ENCODE data around the gene PIP5KL1.

Gene PIP5KL1

GRCh38 chr9:127950513-127951289 lies 20.1 kb upstream of the PIP5KL1 start:
- in situ Hi-C loops (cut with MboI; ENCODE audit: low sequenced_read_pairs): no loop called here

DNA sequence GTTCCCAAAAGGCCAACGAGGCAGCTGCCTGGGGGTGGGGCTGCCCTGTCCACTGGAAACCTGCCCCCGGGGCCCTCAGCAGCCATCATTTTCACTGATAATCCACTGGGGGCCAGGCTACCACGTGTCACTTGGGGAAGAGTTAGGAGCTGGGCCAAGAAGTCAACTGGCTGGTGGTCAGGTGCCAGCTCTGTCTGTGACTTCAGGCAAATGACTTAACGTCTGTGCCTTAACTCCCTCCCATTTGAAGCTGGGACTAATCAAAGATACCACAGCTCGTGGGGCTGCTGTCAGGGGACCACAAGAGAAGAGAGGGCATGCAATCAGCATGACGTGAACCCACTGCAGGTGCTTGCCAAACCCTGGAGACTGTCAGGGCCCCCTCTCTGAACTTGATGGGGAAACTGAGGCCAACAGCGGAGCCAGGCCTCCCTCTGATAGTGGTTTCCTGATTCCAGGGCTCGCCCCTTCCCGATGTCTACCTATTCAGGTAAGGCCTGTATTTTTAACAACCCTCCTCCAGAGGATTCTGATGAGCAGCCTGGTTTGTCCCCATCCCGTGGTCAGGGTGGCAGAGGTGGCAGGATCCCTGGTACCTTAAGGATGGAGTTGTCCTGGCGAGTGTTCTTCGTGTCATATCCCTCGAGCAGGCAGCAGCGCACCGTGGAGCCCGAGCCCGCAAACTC lies 19.4 kb upstream of the PIP5KL1 start:
- in situ Hi-C loops (cut with MboI; ENCODE audit: low sequenced_read_pairs): loop anchor here (5.0 to 25.0 kb wide), 2 partner anchors 82 to 1013 kb away; no protein-coding TSS in a partner anchor

- in situ Hi-C loops (cut with MboI; ENCODE audit: low sequenced_read_pairs): loop anchor here (5.0 to 25.0 kb wide), 2 partner anchors 84 to 1011 kb away; no protein-coding TSS in a partner anchor
These were observed 17.5 kb upstream of the PIP5KL1 start for GRCh38 chr9:127947841-127948710.

GRCh38 chr9:127946728-127947127 lies 16.2 kb upstream of the PIP5KL1 start:
- in situ Hi-C loops (cut with MboI; ENCODE audit: low sequenced_read_pairs): loop anchor here (5.0 to 25.0 kb wide), 2 partner anchors 86 to 1009 kb away; no protein-coding TSS in a partner anchor

DNA sequence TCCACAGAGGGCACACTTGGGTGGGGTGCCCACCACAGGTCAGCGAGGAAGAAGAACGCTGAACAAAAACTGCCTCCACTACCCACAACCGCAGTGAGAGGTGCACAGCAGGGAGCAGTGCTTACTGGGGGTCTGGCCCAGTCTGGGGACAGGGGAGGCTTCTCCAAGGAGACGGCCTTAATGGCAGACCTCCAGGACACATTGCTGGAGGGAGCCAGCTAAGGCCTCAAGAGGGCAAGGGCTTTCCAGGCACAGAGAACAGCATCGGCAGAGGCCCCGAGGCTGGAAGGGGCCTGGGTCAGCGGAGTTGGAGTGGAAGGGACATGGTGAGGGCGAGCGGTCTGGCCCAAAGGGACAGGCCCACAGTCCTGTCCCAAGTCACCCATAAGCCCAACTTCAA lies 15.4 kb upstream of the PIP5KL1 start:
- in situ Hi-C loops (cut with MboI; ENCODE audit: low sequenced_read_pairs): loop anchor here (5.0 to 25.0 kb wide), 2 partner anchors 86 to 1009 kb away; no protein-coding TSS in a partner anchor

DNA sequence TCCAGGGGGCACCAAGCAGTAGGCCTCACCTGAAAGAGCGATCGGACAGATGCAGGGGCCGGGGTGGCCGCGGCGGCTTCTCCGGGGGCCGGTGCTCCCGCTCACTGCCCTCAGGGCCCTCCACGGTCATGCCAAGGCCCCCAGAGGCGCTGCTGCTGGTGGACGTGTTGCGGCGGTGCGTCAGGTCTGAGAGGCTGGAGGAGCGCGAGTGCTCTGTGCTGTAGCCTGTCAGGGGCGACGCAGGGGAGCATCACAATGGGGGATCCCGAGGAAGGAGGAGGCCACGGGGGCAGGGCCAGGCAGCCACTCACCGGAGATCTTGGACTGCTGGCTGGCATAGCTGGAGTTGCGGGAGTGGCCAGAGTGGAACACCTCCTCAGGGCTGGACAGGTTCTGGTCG lies 14.8 kb upstream of the PIP5KL1 start:
- in situ Hi-C loops (cut with MboI; ENCODE audit: low sequenced_read_pairs): loop anchor here (5.0 to 25.0 kb wide), 2 partner anchors 87 to 1008 kb away; no protein-coding TSS in a partner anchor

GRCh38 chr9:127944586-127945218 lies 14.1 kb upstream of the PIP5KL1 start:
- in situ Hi-C loops (cut with MboI; ENCODE audit: low sequenced_read_pairs): loop anchor here (5.0 to 25.0 kb wide), 2 partner anchors 88 to 1007 kb away; no protein-coding TSS in a partner anchor

DNA sequence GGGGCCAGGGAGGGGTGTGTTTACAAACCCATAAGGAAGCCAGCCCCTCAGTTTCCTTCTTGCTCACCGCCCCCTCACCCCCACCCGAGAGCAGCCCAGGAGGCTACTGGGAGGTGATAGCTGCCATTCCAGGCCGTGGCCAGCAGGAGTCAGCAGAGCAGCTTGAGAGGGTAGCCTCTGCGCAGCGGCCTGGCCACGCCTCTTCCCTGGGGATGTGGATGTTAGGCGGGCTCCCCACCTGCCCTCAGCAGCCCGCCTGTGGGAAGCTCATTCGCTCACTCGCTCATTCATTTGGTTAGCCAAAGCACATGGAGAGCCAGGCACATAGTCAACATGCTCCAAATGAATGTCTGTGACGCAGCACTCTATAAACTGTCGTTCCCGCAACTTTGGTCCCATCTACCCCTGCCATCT lies 13.2 kb upstream of the PIP5KL1 start:
- in situ Hi-C loops (cut with MboI; ENCODE audit: low sequenced_read_pairs): loop anchor here (25.0 kb wide), 1 partner anchor 1006 kb away; no protein-coding TSS in a partner anchor

DNA sequence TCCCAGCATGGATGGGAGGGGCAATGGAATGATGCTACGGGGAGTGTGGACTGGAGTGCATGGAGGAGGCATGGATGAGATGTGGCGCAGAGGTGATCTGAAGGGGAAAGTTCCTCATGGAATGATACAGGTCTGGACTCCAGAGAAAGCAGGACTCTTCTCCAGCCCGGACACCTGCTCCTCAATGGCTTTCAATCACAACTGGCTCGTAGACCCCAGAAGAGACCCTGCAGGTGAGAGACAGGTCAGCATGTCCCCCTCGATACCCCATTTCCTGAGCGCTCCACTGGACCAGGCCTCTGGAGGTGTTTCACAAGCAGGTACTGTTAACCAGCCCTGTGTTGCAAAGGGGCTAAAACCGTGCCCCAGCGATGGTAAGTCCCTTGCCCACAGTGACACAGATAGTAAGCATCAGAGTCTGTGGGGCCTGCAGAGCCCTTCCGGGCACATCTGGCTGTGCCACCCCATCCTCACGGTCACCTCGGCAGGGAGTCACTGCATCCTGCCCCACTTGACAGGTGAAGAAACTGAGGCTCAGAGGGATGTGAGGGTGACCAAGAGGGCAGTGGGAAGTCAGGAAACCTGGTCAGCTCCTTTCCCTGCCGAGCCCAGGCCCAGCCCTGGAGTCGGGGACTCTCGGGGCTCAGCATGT lies 12.6 kb upstream of the PIP5KL1 start:
- in situ Hi-C loops (cut with MboI; ENCODE audit: low sequenced_read_pairs): loop anchor here (25.0 kb wide), 1 partner anchor 1006 kb away; no protein-coding TSS in a partner anchor

DNA sequence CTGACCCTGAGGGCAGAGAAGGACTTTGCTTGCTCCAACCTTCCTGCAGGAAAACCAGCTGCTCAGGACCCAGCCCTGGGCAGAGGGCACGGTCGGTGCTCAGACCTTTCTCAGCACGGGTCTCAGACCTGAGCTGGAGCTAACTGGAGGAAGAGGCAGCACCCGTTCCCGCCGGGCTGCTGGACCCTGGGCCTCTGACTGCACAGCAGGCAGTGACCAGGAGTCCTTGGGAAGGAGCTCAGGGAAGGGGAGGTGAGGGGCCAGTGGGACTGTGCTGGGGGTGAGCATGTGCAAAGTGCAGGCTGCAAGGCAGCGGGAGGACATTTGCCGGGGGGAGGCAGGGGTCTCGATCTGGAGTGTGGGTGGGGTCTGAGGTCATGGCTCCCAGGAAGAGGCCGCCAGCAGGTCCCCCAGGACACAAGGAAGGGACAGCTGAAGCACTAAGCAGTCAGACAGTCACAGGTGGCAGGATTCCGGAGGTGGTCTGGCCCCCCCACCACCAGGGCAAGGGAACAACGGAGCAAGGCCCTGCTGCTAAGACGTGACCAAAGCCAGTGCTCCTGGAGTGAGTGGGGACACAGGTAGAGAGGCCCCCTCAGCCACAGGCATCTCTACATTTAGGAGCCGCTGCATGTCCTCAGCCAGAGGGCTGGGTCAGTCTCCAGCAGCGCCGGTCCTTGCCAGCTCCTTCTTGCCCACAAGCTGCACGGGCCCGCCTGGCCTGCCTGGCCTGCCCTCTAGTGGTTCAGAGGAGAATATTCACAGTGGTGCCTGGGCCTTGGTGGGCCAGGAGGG lies 11.8 kb upstream of the PIP5KL1 start:
- in situ Hi-C loops (cut with MboI; ENCODE audit: low sequenced_read_pairs): loop anchor here (25.0 kb wide), 1 partner anchor 1005 kb away; no protein-coding TSS in a partner anchor

DNA sequence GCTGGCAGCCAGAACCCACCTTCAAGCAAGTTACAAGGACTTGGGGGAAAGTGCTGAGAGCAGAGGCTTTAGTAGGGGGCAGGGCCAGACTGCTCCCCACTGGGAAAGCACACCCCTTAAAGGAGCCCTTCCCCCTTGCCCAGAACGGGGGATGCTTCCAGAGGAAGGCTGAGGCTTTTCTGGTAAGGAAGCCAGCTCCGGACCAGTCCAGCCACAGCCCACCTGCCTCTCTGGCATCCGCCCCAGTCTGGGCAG lies 11.3 kb upstream of the PIP5KL1 start:
- in situ Hi-C loops (cut with MboI; ENCODE audit: low sequenced_read_pairs): loop anchor here (25.0 kb wide), 1 partner anchor 1005 kb away; no protein-coding TSS in a partner anchor

- in situ Hi-C loops (cut with MboI; ENCODE audit: low sequenced_read_pairs): loop anchor here (25.0 kb wide), 1 partner anchor 1004 kb away; no protein-coding TSS in a partner anchor
These were observed 10.7 kb upstream of the PIP5KL1 start for GRCh38 chr9:127941062-127941960.

- in situ Hi-C loops (cut with MboI; ENCODE audit: low sequenced_read_pairs): loop anchor here (25.0 kb wide), 1 partner anchor 1003 kb away; no protein-coding TSS in a partner anchor
These were observed 10.0 kb upstream of the PIP5KL1 start for GRCh38 chr9:127940593-127940992.

DNA sequence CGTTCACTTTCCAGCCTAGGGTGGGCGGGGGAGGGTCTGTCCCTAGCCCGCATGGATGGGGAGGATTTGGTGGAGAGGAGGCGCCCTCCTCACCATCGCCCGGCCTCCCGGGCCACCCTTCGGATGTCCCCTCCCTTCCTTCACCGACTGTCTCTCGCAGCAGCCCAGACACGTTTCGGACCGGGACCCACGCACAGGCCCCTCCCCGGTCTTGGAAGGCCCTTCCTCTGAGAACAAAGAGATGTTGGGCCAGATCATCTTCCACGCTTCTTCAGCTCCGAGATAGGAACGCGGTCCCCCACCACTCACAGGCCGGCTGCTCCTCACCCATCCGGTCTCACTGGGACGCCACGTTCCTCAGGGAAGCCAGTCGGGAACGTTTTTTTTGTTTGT lies 7.7 kb upstream of the PIP5KL1 start:
- in situ Hi-C loops (cut with MboI; ENCODE audit: low sequenced_read_pairs): loop anchor here (25.0 kb wide), 1 partner anchor 1001 kb away; no protein-coding TSS in a partner anchor

DNA sequence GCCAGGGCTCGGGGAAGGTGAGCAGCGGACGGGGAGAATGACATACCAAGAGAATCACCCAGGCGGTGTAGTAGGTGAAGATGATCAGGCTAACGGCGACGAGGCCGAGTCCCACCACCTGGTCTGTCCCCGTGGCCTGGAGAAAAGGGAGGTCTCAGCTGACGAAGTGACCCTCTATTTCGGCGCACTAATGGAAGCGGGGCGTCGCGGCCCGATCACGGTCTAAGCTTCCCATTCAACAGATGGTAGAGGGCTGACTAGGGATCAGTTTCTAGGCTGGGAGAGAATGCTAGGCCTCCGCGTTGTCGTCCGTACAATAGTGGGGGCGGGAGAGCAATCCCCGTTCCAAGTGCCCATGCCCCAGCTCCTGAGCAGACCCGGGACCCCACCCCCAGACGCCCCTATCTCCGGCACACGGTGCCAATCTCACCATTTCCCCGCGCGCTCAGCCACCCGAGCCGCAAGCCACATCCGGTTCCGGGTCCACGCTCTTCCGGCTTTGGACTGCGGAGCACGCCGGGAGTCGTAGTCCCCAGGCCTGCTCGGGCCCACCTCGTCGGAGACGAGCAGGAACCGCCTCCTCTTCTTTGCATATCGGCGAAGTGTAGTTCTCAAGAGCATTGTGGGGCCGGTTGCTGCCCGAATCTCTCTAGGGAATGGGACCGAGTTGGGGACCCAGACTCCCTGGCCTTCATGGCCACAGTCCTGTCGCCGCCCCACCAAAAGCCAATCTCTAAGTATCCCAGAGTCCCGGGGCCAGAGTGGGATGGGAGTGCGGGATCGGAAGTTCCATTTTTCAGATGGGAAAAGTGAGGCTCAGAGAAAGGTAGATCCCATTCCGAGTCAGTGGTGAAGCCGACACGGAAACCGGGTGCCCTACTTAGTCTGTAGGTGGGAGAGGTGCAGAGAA lies 7.1 kb upstream of the PIP5KL1 start, which contains the start of gene DPM2:
Gene DPM2 (minus strand): TSS at position 467 of the 910 bp plus-strand sequence. CDS start 34 bp downstream, at position 433.
- in situ Hi-C loops (cut with MboI; ENCODE audit: low sequenced_read_pairs): loop anchor here (25.0 kb wide), 1 partner anchor 1000 kb away; no protein-coding TSS in a partner anchor

DNA sequence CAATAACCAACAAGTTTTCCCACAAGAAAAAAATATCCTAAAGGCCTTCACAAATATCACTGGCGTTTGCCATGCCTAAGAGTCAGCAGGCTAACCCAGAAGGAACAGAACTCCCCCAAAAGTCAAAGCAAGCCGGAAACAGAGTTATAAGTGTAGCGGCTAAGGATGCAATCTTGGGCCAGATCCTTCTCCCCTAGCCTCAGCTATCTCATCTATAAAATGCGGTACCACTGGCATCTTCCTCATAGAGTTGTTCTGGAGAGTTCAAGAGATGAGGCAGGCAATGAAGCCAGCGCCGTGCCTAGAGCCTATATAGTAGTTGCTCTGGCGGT lies 6.4 kb upstream of the PIP5KL1 start:
- in situ Hi-C loops (cut with MboI; ENCODE audit: low sequenced_read_pairs): loop anchor here (25.0 kb wide), 1 partner anchor 1000 kb away; no protein-coding TSS in a partner anchor

All from HL-60/S4 treated with retinoic acid at 250 ng/mL for 4 days and 3 days (cell line).